GM21717 (cell line): Measurements from ENCODE around the gene MAP3K6.

ENCODE experiments used
- ATAC-seq: cut with Tn5 transposase; IDR thresholded peaks from one replicate; pipeline ENCODE4 v1.9.1; 2021; ENCODE audit warnings: mild to moderate bottlenecking, moderate library complexity; ENCODE audit not compliant: unreplicated experiment

MAP3K6 gene

GRCh38 chr1:27356619-27357280 lies 10.0 kb downstream of the MAP3K6 start:
- no peak for ATAC-seq

- ATAC-seq, result no peak
Observed at GRCh38 chr1:27356277-27356618, 10.5 kb downstream of the MAP3K6 start.

- ATAC-seq, result no peak
Observed at GRCh38 chr1:27355683-27356082, 11.1 kb downstream of the MAP3K6 start.

GRCh38 chr1:27353629-27354028 lies 13.1 kb downstream of the MAP3K6 start:
- no peak for ATAC-seq

GRCh38 chr1:27353166-27353565 lies 13.6 kb downstream of the MAP3K6 start:
- ATAC-seq, result no peak

- ATAC-seq, result no peak
Observed at GRCh38 chr1:27351541-27352107, 15.1 kb downstream of the MAP3K6 start.

GRCh38 chr1:27350663-27351540 lies 15.9 kb downstream of the MAP3K6 start:
- no peak for ATAC-seq

GRCh38 chr1:27349784-27350662 lies 16.7 kb downstream of the MAP3K6 start:
- ATAC-seq, result no peak

GRCh38 chr1:27348861-27349783 lies 17.6 kb downstream of the MAP3K6 start:
- no peak for ATAC-seq

GRCh38 chr1:27346991-27347624 lies 19.7 kb downstream of the MAP3K6 start:
- no peak for ATAC-seq

GRCh38 chr1:27346357-27346756 lies 20.4 kb downstream of the MAP3K6 start:
- no peak for ATAC-seq

- no peak for ATAC-seq
Observed at GRCh38 chr1:27345272-27345671, 21.5 kb downstream of the MAP3K6 start.

GRCh38 chr1:27343639-27344025 lies 23.1 kb downstream of the MAP3K6 start:
- no peak for ATAC-seq

GRCh38 chr1:27342778-27343638 lies 23.8 kb downstream of the MAP3K6 start:
- peak; percentile 39 for ATAC-seq

GRCh38 chr1:27342391-27342777 lies 24.4 kb downstream of the MAP3K6 start:
- peak; percentile 15 for ATAC-seq

- ATAC-seq, result peak; percentile 48
Observed at GRCh38 chr1:27341525-27342252, 25.1 kb downstream of the MAP3K6 start, which contains the start of gene SYTL1. Gene SYTL1, plus strand, starts transcription at chr1:27342022. Its CDS starts 3,313 bp downstream, at chr1:27345335.

GRCh38 chr1:27339213-27339612 lies 27.5 kb downstream of the MAP3K6 start:
- ATAC-seq, result no peak

- ATAC-seq, result no peak
Observed at GRCh38 chr1:27338751-27339150, 28.0 kb downstream of the MAP3K6 start.
